HG02885 (cell line): Measurements from ENCODE around the gene MMAB.
"Not testable (repeated sequence)": the region's sequence is repeated elsewhere in the genome, so short reads cannot be mapped to it uniquely, and the experiment has no call there.

Experiments
- ATAC-seq: cut with Tn5 transposase; IDR thresholded peaks from one replicate; pipeline ENCODE4 v1.9.1; 2021; ENCODE audit warnings: mild to moderate bottlenecking; ENCODE audit not compliant: unreplicated experiment, poor library complexity

MMAB gene

DNA sequence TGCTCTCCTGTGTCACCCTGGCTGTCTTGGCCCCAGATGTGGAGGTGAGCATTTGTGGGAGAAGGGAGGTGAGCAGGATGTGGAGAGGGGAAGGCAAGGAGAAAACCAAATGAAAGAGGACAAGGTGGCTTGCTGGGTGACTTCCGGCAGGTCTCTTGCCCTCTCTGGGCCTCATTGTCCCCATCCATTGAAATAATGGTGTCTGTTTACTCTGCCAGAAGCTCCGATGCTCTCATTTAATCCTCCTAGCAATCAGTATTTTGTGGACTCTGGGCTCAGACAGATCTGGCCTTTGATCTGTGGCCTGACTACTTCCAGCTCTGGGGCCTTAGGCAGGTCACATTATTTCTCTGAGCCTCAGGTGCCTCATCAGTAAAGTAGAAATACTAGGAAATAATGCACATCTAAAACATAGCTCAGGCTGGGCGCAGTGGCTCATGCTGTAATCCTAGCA, 30.9 kb upstream of the MMAB start:
- no peak for ATAC-seq

DNA sequence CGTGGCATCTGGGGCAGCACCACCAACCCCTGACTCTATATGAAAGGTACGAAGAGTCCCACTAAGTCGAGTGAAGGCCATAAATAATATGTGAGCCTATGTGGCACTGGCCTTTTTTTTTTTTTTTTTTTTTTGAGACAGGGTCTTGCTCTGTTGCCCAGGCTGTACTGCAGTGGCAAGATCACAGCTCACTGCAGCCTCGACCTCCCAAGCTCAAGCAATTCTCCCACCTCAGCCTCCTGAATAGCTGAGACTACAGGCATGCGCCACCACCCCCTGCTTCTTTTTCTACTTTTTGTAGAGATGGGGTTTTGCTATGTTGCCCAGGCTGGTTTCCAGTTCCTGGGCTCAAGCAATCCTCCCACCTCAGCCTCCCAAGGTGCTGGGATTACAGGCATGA, 28.8 kb upstream of the MMAB start:
- ATAC-seq = not testable (repeated sequence)

DNA sequence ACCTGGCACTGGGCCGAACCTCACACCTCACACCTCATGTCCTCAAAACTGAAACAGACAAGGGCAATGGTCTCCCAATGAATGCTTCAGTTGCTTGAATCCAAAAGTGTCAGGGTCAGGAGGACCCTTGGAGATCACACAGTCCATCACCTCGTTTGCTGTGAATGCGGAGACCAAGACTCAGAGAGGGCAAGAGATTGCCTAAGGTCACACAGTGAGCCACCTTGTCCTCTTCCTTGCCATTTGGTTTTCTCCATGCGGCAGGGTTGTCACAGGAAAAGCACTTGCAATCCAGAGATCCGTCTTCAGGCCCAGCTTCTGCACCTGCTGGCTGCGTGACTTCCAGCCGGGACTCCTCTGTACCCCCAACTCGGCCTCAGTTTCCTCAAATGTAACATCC, 28.3 kb upstream of the MMAB start:
- ATAC-seq = no peak

DNA sequence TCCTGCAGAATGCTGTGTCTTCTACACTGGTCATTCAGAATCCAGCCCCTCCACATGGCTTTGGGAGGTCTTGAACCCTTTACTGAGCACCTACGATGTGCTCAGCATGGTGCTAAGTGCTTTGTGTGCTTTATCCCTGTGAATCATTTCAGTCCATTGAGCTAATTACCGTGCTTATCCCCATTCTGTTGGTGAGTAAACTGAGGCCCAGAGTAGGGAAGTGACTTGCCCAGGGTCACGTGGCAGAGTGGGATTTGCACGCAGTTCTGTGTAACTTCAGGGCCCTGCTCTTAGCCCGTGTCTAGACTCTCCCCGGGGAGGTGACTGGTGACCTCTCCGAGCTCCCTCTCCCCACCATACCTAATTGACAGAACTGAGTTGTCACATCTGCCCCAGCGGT, 27.7 kb upstream of the MMAB start:
- ATAC-seq = no peak

DNA sequence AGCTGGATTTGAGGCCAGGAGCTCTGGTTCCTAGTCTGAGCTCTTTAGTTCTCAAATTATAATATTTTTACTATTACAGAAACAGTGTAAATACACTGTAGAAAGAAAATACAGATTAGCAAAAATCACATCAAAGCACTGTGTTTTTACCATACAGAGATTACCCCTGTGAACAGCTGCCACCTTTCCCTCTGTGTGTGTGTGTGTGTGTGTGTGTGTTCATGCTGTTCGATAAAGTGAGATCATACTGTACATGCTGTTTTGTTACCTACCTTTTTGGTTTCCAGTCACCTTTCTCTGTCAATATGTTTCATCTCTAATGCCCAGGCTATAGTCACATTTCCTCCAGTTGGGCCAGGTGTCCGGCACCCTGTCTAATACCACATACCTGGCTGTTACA, 27.2 kb upstream of the MMAB start:
- no peak for ATAC-seq

DNA sequence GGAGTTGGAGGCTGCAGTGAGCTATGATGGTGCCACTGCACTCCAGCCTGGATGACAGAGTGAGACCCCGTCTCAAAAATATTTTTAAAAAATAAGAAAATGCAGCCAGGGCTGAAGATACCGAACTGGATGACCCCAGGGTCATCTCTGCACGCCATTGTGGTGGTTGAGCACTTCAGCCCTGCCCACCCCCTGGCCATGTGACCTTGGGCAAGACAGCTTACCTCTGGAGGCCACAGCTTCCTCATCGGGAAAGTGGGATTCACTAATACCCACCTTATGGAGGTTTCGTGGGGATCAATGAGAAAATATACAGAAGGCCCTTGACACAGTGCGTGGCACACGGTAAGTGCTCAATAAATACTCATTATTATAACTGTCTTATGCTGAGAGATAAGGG, 25.8 kb upstream of the MMAB start:
- ATAC-seq = no peak

DNA sequence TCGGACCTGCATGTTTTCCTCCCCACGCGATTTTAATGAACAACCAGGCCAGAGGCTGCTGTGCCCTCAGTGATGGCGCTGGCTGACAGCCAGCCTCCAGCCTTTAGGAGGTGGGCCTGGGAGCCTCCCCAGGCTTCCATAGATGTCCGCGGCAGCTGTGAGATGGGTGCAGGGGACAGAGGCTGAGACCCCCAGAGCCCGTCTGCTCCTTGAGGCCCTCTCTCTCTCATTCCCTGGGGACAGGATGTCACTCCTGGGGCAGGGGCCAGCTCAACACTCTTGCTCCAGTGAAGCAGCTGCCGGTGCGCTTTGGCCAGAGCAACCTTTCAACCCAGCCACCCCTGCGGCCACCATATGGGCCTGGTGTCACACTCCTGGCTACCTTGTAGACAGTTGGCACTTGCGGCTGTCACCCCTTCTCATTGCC, 25.1 kb upstream of the MMAB start:
- ATAC-seq = no peak

DNA sequence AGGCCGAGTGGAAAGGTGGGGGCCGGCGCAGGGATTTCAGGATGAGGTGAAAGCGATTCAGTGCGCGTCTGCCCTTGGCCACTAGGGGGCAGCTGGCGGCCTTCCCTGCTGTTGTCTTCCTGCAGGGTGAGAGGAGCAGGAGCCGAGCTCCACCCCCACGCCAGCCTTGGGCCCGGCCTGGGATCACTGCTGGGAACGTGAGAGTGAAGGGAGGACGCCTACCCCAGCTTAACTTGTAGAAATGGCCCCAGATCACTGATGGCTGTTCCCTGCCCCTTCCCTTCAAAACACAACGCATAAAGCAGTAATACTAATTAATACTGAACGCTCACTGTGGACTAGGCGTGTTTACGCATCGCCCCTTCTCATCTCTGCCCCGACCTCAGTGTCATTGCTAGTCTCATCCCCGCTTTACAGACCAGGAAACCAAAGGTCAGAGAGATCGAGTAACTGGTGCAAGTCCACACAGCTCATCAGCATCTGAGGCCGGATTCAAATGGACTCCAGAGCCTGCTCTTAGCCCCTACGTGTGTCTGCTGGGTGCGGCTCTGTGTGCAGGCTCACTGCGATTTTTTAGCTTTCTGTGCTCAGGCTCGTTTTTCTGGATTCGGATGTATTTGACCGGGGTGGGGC, 24.6 kb upstream of the MMAB start:
- ATAC-seq = no peak

DNA sequence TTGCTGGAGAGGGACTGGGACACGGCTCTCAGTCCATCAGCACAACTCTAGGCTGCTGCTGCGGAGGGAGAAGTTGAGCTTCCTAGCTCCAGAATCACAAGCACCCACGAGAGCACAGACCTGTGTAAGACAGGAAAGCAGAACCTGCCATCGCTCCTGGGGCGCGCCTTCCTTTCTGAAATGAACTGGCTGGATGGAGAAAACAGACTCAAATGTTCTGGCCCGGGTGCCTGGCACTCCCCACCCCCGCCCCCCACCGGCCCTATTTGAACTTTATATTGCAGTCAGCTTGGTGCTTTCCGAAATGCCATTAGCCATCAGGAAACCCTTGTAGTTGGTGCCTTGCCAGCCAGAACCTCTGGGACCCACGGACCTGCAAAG, 24.1 kb upstream of the MMAB start:
- ATAC-seq = no peak

DNA sequence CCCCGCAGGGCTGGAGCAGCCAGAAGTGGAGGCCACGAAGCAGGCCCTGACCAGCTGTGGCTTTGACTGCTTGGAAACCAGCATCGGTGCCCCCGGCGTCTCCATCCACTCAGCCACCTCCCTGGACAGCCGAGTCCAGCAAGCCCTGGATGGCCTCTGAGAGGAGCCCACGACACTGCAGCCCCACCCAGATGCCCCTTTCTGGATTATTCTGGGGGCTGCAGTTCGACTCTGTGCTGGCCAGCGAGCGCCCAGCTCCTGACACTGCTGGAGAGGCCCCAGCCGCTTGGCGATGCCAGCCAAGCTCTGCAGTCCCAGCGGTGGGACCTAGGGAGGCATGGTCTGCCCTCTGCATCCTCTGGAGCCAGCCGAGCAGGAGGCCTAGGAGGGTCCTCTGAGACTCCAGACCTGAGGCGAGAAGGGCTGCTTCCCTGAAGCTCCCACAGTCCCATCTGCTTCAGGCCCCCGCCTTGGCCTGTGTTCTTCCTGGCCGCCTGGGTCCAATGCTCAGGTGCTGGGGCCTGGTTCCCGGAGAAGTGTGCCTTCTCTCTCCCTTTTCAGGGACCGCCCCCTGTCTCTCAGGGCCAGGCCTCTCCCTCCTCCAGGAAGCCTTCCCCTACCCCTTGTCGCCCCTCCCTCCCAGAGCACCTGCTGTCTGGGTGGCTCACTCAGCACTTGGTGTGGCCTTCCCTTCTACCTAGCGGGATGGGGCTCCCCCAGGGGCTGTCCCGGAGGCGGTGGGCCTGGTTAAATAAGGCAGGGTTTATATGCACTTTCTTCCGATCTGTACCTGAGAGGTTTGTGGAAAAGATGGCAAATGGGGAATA, 23.3 kb upstream of the MMAB start:
- ATAC-seq = no peak

DNA sequence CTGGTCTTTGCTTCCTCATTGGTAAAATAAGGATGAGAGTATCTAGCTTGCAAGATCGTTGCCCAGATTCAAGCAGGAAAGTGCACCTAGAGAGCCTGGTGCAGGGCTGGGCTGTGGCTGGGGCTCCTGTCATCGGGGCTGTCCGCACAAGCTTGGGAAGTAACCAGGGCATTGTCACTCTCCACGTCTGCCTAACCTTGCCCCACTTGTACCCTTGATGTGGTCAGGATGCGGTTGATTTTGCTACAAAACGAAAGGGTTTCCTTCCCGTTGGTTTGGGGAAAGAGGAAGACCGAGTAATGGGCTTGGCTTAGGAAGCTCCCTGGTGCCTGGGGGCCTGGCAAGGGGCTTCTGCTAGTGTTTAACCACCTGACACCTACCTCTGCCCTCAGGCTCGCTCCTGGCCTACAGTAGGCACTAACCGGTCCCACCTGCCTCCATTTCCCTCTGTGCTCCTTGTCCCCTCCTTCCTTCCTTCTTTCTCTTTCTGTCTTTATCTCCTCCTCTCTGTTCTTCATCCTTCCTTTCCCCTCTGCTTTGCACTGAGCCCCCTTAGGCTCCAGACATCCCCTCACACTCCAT, 22.1 kb upstream of the MMAB start:
- ATAC-seq = no peak

DNA sequence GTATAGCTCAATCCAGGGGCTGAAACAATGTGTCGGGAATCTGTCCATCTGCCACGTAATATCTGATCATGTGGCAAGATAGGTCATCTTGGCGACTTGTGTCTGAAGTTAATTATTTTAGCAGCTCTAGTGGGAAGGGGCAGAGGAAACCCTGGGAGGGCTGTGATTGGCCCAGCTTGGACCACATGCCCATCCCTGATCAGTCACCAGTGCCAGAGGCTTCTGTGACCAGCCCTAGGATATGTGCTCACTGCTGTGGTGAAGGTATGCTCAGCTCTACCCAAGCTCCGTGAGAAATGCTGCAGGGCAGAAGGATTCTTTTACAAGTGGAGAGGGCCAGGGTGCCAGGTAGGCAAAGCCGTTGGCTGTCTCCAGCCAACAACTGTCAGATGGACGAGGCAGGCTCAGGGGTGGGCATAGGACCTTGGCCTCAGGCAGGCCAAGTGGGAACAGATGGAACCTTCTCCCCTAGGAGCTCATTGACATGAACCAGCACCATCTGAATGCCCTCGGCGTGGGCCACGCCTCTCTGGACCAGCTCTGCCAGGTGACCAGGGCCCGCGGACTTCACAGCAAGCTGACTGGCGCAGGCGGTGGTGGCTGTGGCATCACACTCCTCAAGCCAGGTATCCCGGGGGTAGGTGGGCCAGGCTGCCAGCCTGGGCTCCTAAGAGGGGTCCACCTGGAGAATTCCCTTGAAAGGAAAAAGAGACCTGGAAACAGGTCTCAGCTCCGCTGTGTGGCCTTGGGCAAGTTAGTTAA, 21.4 kb upstream of the MMAB start:
- ATAC-seq = no peak

DNA sequence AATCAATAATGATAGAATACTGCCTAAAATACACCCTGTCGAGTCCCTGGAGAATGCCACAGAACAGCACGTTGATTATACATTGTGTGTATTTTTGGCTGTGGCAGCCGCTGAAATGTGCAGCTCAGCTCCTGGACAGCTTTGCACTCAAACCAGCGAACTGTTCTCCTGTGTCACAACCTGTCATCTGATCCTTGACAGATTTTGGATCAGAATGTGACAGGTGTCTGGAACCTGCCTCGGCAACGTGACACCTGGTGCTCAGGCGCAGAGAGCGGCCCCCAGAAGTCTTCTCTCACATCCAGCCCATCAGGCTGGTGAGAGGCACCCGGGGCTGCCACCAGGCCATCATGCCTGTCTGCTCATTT, 19.6 kb upstream of the MMAB start:
- ATAC-seq = no peak

DNA sequence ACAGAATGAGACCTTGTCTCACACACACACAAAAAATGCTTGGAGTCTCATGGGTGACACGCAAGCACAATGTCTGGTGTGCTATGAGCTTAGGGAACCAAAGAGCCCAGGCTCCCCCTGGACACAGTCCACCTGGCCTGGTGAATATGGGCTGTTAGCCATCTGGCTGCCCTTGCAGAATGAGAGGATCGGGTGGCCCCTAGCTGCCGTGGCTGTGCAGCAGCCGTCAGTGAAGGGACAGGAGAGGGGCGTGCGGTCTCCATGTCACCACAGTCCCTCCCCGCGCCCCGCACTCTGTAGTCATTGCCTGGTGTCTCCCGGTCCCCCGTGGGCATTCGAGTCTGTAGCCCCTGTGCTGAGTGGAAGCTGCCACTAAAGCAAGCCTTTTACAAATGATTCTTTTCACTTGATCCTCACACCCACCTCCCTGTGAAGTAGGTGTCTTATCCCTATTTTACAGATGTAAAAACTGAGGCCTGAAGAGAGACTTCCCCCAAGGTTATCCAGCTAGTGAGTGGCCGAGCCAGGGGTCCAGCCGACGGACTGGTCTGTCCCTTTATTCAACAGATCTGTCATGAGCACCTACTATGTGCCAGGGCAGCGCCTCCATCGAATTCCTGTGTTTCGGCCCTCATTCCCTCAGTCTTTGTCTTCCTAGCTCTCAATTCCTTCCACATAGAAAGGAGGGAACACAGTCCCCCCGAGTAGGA, 19.0 kb upstream of the MMAB start:
- no peak for ATAC-seq

DNA sequence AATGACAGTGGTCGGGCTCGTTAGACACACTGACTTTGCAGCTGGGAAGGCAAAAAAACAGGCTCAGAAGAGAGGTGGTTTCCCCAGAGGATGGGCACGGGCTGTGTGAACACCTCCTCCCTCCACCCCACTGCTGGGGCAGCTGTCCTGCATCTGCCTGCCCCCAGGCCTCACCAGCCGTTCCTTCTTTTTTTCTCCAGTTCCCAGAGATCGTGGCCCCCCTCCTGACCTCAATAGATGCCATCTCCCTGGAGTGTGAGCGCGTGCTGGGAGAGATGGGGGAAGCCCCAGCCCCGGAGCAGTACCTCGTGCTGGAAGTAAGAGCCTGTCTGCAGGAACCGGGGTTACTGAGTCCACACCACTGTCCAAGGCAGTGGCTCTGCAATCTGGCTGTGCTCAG, 17.7 kb upstream of the MMAB start:
- ATAC-seq = no peak

DNA sequence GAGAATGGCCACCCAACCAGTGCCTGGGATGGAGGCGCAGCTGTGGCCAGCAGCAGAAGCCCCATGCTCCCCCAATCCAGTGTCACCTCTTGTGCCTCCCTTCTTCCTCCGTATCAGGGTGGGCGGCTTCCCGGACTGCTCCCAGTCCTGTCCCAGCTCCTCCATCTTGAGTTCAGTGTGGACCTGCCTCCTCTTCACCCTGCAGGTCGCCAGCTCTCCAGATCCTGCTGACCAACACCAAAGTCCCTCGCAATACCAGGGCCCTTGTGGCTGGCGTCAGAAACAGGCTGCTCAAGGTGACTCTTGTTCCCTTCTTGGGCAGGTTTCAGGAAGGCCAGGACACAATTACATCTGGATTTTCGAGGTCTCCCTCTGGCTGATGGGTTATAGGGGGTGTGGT, 17.3 kb upstream of the MMAB start:
- ATAC-seq = no peak

DNA sequence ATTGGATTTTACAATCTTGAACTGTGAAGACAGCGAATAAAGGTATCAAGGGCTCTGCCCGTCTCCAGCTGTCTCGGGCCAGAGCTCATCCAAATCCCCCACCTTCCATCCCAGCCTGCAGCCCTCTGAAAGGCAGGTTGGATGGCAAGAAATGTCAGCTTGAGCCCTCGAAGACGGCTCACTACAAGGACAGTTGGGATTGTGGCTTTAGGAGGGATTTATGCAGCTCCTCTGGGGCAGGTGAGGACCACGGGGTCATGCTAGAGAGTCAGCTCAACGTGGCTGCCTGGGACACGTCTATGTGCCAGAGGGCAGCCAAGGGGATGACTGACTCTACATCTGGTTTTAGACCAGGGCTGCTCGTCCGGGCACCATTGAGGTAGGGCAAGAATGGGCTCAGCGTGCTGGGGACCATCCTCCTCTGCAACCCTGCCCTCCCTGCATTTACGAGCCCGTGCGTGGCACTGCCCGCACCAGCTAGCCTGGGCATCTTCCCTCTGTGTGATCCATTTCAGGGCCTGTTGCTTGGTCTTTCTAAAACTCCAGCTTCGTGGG, 16.5 kb upstream of the MMAB start:
- ATAC-seq = no peak

DNA sequence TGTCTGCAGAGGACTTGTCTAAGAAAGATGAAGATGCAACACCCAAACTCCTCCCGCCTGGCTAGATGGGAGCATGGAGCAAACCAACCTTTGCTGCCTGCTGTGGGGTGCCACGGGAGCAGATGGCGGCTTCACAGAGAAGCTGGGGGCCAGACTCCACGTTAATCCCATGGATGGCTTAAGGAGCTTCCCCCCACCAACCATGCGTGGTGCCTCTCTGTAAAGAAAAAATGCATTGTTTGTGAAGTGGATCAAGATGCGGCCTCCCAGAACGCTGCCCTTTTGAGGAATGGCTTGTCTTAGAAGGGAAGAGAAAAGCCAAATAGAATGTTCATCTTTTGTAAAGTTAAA, 15.9 kb upstream of the MMAB start:
- no peak for ATAC-seq

DNA sequence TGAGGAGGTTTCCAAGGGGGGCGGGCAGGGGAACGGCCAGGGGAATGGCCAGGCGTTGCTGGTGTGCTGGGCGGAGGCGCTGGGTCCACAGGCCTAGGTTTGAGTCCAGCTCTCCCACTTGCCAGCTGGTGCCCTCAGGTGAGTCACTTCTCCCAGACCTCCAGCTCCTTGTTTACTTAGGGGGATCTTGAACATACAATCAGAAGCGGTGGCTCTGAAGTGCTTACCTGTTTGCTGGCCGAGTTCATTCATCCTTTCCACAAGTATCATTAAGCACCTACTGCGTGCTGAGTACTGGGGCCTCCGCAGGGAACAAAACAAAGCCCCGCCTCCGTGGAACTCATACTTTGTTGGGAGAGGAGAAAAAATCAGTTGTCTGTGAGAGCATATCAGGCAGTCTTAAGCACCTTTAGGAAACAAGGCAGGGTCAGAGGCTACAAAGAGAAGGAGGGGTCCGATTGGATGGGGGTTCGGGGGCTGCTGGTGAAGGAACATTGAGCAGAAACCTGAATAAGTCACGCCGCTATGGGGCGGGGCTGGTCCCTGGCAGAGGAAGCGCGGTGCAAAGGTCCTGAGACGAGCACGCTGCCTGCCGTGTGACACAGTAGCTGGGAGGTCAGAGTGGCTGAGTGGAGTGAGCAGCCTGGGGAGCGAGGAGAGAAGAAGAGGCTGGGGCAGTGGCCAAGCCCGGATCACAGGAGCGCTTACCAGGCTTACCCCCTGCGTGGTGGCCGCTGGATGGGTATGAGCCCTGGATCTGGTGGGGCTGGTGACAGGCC, 15.3 kb upstream of the MMAB start:
- no peak for ATAC-seq
